SK-N-MC (cell line): ENCODE measurements around the gene METTL14.

Experiments used
- EZH2 ChIP-seq: fragments of 200-600 bp; sonication (generic); IDR thresholded peaks from one replicate; pipeline ENCODE4 v1.6.1; 2017; ENCODE audit warnings: antibody characterized with exemption
- POLR2AphosphoS5 ChIP-seq: IDR thresholded peaks from 2 replicates; pipeline ENCODE4 v1.6.1; 2012; ENCODE audit warnings: mild to moderate bottlenecking, low read depth, low read length, borderline replicate concordance

DNA sequence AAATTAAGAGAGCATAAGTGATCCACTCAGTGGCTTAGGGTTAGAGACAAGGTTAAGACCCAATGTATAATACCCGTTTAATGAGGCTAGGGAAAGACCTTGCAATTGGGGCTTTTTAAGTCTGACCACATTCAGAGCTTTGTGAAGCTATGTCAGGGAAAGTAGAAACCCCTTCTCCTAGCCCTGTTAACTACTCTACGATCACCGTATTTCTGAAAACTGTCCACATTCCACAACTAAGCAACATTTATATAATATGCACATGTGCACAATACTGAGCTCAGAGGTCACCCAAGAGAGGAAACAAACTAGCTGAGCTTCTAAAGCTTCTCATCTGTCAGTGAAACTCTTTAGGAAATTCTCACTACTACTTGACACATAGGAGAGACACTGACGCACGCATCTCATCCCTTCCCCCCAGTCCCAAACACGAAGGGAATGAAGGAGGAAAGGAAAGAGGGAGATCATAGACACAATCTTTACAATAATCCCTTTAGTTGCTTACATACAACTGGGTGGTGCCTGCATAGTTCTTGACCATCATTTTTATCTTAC is 56.2 kb downstream of the METTL14 start:
- TF ChIP-seq POLR2AphosphoS5 (no peak), EZH2 (no peak)
